Right forelimb (tissue), 1 donor: ENCODE data around the gene FAIM2.

ENCODE experiments used
- DNase-seq: peaks from one replicate; pipeline ENCODE4 v3.0.0-alpha.2; 2018

Gene FAIM2

GRCh38 chr12:49877066-49877465 is 26.6 kb downstream of the FAIM2 start:
- DNase-seq, result no peak

GRCh38 chr12:49876070-49876469 is 27.6 kb downstream of the FAIM2 start:
- DNase-seq, result peak; percentile 22

GRCh38 chr12:49875115-49875720 is 28.5 kb downstream of the FAIM2 start:
- DNase-seq, result peak; percentile 7

- peak; percentile 42 for DNase-seq
Observed at GRCh38 chr12:49874142-49874897, 29.4 kb downstream of the FAIM2 start.

- DNase-seq, result peak; percentile 41
Observed at GRCh38 chr12:49873361-49873934, 30.3 kb downstream of the FAIM2 start.

- DNase-seq, result no peak
Observed at GRCh38 chr12:49872781-49873181, 30.9 kb downstream of the FAIM2 start.

GRCh38 chr12:49872381-49872780 is 31.3 kb downstream of the FAIM2 start:
- peak; percentile 7 for DNase-seq

GRCh38 chr12:49871811-49872251 is 31.9 kb downstream of the FAIM2 start:
- peak; percentile 13 for DNase-seq

GRCh38 chr12:49871263-49871561 is 32.5 kb downstream of the FAIM2 start:
- peak; percentile 26 for DNase-seq

- peak; percentile 21 for DNase-seq
Observed at GRCh38 chr12:49870501-49871262, 33.0 kb downstream of the FAIM2 start.

- peak; percentile 43 for DNase-seq
Observed at GRCh38 chr12:49869816-49870500, 33.7 kb downstream of the FAIM2 start.

- peak; percentile 87 for DNase-seq
Observed at GRCh38 chr12:49868952-49869815, 34.5 kb downstream of the FAIM2 start.

GRCh38 chr12:49868449-49868848 is 35.3 kb downstream of the FAIM2 start:
- DNase-seq, result no peak

- peak; percentile 58 for DNase-seq
Observed at GRCh38 chr12:49867570-49868341, 35.9 kb downstream of the FAIM2 start.

GRCh38 chr12:49866859-49867569 is 36.7 kb downstream of the FAIM2 start:
- DNase-seq, result peak; percentile 83

- DNase-seq, result no peak
Observed at GRCh38 chr12:49865782-49866135, 37.9 kb downstream of the FAIM2 start.

- peak; percentile 32 for DNase-seq
Observed at GRCh38 chr12:49865109-49865781, 38.5 kb downstream of the FAIM2 start.

- no peak for DNase-seq
Observed at GRCh38 chr12:49864798-49865090, 39.0 kb downstream of the FAIM2 start.

- peak; percentile 61 for DNase-seq
Observed at GRCh38 chr12:49863946-49864797, 39.5 kb downstream of the FAIM2 start.
